Measurements from ENCODE around the gene PCBP3.
"Not testable (repeated sequence)": the region's sequence is repeated elsewhere in the genome, so short reads cannot be mapped to it uniquely, and the experiment has no call there.

Gene PCBP3

GRCh38 chr21:45615145-45615711, 28.3 kb upstream of the PCBP3 start:
- no peak for DNase-seq

- DNase-seq: no peak
Observed at GRCh38 chr21:45617021-45617921, 26.3 kb upstream of the PCBP3 start.

- no peak for DNase-seq
Observed at GRCh38 chr21:45618287-45618686, 25.2 kb upstream of the PCBP3 start.

DNA sequence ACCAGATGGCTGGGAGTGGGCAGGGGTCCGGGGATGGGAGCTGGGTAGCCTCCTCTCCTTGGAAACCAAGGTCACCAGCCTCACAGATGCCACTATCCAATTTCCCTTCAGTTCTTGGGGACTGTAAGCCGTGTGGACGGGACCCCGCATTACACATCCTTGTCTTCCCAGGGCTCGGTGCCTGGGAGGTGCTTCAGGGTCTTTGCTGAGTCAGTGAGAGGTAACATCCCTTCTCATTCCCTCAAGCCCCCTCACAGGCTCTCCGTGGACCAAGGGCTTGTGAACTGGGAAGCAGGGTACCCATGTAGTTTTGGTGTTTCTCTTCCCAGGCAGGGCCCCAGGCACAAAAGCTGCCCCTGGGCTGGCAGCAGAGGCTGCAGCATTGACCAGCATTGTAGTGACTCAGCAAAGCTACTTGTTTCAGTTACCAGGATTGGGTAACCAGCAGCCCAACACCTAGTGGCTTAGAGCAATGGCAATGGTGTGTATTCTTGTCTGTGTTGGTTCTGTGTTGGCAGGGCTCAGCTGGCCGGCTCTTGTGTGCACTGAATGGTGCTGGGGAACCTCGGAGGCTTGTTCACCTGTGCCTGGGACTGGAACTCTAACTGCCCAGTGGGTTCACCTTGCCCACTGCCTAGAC, 24.6 kb upstream of the PCBP3 start:
- no peak for DNase-seq

DNA sequence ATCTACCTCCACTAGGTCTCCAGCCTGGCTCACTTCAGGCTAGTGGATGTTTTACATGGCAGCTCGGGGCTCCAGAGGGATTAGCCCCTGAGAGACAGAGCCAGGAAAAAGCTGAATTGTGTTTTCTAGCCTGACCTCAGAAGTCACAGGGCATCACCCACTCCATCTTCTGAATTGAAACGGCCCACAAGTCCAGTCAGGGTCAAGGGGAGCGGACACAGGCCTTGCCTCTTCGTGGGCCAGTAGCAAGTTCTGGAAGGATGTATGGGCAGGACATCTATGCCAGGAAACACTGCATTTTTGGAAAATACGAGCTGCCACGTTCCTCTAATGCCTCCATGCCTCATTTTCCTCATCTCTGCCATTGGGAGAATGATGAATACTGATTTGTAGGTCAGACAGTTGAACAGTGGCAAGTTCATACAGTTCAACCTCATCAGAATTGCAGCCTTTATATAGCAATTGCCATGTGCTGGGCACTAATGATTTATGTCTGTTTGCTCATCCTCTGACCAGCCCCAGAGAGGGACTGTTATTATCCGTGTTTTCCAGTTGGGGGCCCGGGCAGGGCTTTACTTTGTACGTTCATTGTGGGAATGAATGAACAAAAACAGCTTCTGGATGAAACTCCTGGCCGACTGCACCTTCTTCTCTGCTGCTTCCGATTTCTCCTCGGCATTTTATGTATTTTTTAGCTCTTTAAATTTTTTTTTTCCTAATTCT, 23.2 kb upstream of the PCBP3 start:
- DNase-seq: no peak

DNA sequence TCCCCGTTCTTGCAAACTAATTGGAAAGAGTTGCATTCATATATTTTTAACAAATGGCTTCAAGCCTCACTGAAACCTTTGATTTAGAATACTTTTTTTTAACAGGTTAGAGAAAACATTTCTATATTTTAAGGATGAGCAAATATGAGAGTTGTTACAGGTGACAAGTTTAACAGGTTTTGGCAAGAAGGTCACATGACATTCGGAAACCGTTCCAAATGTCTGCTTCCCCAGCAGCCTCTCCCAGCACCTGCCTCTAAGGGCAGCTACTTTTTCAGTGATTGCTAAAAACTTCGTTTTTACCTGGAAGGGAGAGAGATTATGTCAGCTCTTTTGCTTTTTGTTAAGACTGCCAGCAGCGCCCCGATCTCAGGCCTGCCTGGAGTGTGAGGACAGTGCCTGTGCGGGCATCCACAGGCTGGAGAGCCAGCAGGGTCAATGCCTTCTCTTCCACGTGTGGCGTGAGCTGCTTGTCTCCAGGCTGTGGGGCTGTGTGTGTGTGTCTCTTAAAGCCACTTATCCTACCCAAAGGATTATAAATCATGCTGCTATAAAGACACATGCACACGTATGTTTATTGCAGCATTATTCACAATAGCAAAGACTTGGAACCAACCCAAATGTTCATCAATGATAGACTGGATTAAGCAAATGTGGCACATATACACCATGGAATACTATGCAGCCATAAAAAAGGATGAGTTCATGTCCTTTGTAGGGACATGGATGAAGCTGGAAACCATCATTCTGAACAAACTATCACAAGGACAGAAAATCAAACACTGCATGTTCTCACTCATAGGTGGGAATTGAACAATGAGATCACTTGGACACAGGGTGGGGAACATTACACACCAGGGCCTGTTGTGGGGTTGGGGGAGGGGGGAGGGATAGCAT, 21.8 kb upstream of the PCBP3 start:
- not testable (repeated sequence) for DNase-seq

- DNase-seq: no peak
Observed at GRCh38 chr21:45622416-45623097, 21.0 kb upstream of the PCBP3 start.

- DNase-seq: no peak
Observed at GRCh38 chr21:45623436-45623835, 20.1 kb upstream of the PCBP3 start.

- DNase-seq: not testable (repeated sequence)
Observed at GRCh38 chr21:45626127-45626526, 17.4 kb upstream of the PCBP3 start.

DNA sequence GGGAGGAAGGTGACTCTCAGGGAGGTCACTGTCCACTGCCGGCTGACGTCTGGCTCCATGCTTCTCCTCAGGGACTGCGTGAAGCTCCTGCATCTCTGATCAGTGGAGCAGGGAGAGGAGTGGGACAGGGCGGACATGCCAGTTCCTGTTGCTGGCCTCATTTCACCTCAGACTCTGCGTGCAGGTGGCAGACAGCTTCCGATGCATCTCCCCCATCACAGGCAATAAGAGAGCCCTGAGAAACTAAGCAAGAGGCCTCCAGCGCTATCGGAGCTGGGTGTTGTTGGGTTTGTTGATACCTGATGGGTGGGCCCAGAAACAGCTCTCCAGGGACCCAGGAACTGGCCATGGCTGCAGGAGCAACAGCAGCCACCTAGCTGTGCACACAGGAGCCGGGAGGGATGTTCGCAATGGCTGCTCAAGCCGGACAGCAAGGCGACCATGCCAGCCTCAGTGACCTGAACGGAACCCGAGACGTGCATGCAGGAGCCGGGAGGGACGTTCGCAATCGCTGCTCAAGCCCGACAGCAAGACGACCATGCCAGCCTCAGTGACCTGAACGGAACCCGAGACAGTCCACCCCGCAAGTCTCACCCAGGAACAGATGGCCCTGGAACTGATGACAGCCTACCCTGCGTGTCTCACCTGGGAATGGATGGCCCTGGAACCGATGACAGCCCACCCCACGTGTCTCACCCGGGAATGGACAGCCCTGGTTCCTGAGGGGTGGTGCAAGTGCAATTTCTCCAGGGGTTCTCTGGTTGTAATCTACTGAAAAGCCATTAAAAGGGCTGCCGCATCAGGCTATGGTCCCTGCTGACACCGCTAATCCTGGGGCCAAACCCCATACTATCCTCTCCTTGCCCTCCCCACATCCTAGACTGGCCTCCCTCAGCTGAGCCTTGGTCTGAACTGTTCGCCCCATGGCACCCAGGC, 14.2 kb upstream of the PCBP3 start:
- DNase-seq: no peak

- no peak for DNase-seq
Observed at GRCh38 chr21:45630066-45630694, 13.3 kb upstream of the PCBP3 start.

- DNase-seq: no peak
Observed at GRCh38 chr21:45630876-45631275, 12.6 kb upstream of the PCBP3 start.

GRCh38 chr21:45631540-45631939, 12.0 kb upstream of the PCBP3 start:
- DNase-seq: no peak

GRCh38 chr21:45632160-45632559, 11.4 kb upstream of the PCBP3 start:
- no peak for DNase-seq

- DNase-seq: no peak
Observed at GRCh38 chr21:45632637-45633251, 10.8 kb upstream of the PCBP3 start.

DNA sequence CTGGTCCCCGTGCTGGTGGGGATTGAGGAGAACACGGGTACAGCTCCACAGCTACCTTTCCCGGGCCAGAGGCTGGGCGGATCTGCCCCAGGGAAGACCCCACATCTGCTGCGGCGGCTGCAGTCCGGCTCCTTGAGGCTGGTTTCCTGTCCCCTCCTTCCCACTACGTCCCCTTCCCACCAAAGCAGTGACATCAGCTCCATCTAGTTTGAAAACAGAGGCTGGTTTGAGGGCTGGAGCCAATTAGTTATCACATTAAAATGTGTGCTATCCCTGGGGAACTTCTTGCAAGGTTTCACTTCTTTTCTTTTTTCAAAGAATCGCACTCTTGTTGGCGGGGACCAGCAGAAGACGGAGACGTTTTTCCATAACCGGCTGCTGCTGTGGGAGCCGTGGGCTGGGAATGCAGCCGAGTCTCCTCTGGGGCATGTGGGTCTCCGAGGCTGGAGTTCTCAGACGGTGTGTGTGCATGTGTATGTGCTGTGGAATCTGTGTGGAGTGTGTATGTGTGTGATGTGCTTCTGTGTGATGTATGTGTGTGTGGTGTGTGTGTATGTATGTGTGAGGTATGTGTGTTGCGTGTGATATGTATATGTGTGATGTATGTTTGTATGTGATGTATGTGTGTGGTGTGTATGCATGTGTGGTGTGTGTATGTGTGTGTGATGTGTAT, 8.9 kb upstream of the PCBP3 start:
- DNase-seq: no peak

- DNase-seq: no peak
Observed at GRCh38 chr21:45635271-45636151, 8.0 kb upstream of the PCBP3 start.

DNA sequence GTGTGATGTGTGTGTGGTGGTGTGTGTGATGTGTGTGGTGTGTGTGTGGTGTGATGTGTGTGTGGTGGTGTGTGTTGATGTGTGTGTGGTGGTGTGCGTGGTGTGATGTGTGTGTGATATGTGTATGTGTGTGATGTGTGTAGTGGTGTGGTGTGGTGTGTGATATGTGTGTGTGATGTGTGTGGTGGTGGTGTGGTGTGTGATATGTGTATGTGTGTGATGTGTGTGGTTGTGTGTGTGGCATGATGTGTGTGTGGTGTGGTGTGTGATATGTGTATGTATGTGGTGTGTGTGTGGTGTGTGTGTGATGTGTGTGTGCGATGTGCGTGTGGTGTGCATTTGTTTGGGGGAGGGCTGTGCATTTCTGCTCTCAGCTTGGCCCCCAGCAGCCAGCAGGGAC, 7.1 kb upstream of the PCBP3 start:
- no peak for DNase-seq
